Measurements from ENCODE around the gene TUBB1.
"Not testable (repeated sequence)": the region's sequence is repeated elsewhere in the genome, so short reads cannot be mapped to it uniquely, and the experiment has no call there.

The TUBB1 gene

DNA sequence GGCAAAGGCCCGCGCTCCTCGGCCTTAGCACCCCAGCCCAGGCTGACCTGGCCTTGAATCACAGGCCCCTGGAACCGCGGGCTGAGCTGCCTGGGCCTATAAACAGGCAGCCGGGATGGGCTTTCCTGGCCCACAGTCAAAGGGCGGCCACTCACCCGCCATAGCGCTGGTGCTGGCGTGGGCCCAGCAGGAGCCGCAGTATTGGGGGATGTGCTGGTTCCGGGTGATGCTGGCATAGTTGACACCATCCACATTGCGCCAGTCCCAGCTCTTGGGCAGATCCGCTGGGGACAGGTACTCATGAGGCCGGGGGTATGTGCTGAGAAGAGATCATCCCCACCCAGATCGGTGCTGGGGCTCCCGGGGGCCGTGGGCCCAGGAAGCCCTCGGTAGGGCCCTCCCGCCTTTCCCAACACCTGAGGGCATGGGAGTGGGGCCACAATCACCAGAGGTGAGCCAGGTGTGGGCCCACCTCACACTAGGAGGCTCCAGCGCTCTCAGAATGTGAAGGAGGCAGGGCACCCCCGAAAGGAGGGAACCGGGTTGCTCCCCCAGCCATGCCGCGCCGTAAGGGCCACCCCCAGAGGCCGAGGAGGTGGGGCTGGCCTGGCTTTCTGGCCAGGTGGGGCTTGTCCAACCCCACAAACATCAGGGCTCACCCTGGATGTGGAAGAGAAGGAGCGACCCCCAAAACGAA, 12.9 kb upstream of the TUBB1 start:
- no peak for DNase-seq (ENCODE audit: low read depth)

- DNase-seq (ENCODE audit: low read depth) = no peak
Measured at GRCh38 chr20:59006864-59007664, 12.2 kb upstream of the TUBB1 start, which contains the start of gene CTSZ. TSS of gene CTSZ (minus strand) at chr20:59007254. CDS start at chr20:59007128, 126 bp downstream.

DNA sequence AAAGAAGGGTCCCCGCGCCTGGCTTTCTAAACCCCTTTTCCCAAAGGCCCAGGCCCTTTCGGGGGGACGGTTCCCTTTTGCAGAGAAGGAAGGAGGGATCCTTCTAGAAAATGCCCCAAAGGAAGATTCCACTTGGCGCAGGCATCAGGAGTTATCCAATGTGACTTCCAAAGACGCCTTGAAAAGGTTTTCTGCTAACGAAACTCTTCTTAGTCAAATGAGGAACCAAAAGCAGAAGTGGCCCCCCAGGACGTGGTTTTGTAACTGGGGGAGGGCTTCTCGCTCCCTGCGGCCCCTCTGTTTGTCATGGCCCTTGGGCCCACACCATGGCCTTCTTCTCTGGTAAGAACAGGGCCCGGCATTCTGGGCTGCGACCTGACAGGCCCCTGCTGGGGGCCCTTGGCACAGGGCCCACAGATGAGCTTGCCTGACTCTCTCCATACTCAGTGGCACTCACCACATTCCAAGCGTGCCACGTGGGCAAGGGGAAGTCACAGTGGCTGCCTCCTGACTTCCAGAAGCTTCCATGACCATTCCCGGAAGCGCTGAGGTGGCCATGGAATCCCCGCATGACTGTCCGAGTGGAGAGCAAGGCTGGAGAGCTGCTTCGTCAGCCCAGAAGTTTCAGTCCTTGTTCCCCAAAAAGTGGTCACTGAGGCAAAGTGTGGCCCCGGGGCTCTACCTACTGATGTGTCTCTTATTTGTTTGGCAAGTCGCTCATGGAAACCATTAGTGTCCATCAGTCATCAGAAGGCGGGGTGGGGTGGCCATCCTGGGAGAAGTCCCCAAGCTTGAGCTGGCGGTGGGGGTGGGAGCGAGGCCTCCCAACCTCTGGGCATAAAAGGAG, 11.3 kb upstream of the TUBB1 start:
- DNase-seq (ENCODE audit: low read depth) = no peak

- DNase-seq (ENCODE audit: low read depth) = no peak
Measured at GRCh38 chr20:59008715-59009336, 10.4 kb upstream of the TUBB1 start.

GRCh38 chr20:59010321-59010994, 8.8 kb upstream of the TUBB1 start:
- no peak for DNase-seq (ENCODE audit: low read depth)

DNA sequence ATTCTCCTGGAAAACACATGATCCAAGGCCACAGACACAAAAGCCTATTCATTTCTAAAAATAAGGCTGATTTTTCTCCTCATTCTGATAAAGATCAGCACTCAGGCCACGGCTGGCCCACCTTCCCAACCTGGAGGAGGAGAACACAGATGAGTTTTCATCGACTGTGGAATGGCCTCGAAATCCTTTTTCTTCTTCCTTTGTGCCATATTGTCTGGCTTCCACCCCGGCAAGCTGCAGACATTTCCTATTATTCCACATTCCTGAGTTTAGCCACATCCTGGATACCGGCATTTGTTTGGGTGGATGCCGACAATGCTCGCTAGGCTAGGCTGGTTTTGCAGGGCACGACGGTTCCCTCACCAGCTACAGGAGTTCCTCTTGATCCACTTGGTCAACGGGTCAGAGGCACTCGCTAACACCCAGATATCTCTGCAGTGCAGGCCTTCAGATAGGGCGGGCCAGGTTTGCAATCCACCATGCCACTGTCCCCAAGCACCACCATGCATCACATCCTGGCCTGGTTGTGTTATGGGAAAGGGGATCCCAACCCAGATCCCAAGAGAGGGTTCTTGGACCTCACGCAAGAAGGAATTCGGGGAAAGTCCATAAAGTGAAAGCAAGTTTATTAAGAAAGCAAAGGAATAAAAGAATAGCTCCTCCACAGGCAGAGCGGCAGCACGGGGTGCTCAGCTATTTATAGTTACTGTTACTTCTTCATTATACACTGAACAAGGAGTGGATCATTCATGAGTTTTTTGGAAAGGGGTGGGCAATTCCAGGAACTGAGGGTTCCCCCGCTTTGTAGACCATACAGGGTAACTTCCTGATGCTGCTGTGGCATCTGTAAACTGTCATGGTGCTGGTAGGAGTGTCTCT, 8.0 kb upstream of the TUBB1 start:
- no peak for DNase-seq (ENCODE audit: low read depth)

DNA sequence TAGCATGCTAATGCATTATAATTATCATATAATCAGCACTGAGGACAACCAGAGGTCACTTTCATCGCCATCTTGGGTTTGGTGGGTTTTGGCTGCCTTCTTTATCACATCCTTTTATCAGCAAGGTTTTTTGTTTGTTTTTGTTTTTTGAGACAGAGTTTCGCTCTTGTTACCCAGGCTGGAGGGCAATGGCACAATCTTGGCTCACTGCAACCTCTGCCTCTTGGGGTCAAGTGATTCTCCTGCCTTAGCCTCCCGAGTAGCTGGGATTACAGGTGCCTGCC, 7.4 kb upstream of the TUBB1 start:
- not testable (repeated sequence) for DNase-seq (ENCODE audit: low read depth)

- DNase-seq (ENCODE audit: low read depth) = no peak
Measured at GRCh38 chr20:59013031-59013951, 5.9 kb upstream of the TUBB1 start.

GRCh38 chr20:59013959-59014608, 5.1 kb upstream of the TUBB1 start:
- DNase-seq (ENCODE audit: low read depth) = no peak

- DNase-seq (ENCODE audit: low read depth) = no peak
Measured at GRCh38 chr20:59014680-59015389, 4.4 kb upstream of the TUBB1 start.

DNA sequence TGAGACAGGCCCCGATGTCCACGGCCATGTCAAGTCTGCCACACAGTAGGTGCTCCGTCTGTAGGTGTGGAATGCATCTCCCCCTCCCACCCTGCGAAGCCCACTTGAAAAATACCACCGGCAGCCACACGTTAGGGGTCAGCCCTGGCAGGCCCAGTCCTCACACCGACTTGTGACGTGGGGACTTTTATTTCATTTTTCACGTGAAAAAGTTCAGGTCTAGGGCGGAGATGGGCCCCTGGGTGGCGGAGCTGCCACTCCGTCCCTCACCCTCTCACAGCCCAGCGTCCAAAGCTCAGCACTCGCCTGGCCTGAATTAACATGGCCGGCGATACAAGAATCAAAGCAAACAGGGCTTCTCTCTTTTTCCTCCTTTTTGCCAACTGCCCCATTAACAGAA, 3.8 kb upstream of the TUBB1 start:
- no peak for DNase-seq (ENCODE audit: low read depth)

GRCh38 chr20:59015812-59016711, 3.2 kb upstream of the TUBB1 start:
- DNase-seq (ENCODE audit: low read depth) = no peak

DNA sequence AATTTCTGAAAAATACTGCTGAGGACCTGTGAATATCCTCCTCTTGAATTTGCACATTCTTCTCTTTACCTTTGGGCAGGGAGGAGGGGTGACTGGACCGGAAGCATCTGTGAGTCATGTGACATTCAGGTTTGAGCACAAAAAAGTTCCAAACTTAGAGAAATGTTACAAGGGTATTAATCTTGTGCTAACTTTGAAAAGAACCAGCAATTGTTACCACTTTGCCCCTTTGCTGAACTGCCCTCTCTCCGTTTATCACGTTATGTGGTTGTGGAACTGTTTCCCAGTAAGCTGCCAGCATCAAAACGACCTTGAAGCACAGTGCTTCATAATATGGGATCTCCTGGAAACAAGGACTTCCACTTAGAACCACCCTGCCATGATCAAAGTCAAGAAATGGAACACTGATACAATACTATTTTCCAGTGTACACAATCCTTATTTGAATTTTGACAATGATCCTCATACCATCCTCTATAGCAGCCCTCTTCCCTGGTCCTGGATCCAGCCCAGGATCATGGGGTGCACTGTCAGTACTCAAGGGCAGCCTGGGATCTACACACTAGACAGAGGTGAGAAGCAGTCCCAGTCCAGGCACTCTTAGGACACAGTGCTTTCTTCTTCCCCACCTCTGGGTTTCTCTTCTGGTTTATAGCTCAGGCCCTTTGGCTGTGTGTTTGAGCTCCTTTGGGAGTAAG, 2.3 kb upstream of the TUBB1 start:
- DNase-seq (ENCODE audit: low read depth) = no peak

GRCh38 chr20:59017493-59018231, 1.6 kb upstream of the TUBB1 start:
- no peak for DNase-seq (ENCODE audit: low read depth)

- DNase-seq (ENCODE audit: low read depth) = no peak
Measured at GRCh38 chr20:59018817-59019216, 412 bp upstream of the TUBB1 start.

- no peak for DNase-seq (ENCODE audit: low read depth)
Measured at GRCh38 chr20:59020938-59021551, 1.8 kb downstream of the TUBB1 start.

All from stimulated activated CD8-positive, alpha-beta memory T cell treated with anti-CD3 and anti-CD28 coated beads, Interleukin-12 subunit alpha, Interleukin-12 subunit beta, amount 100 ng/mL, for 1 hour (primary cell).